T-cell (primary cell): ENCODE data around the gene OR4P4. TPM values are rescaled to one million over a fixed set of nuclear protein-coding genes. Genes with fewer than 3 reads are reported as not detected.

Experiments used
- ATAC-seq, 4 experiments: fragments of 200-7000 bp in 3 of 4; fragments of 150-1000 bp in 1 of 4; cut with Tn5 transposase; replicated peaks in 1 of 4; 1 replicate in 3 of 4; 2 replicates in 1 of 4; pipeline ENCODE4 v1.10.0; 2021; ENCODE audit warnings: moderate library complexity in 3 of 4, mild to moderate bottlenecking in 2 of 4, moderate number of reproducible peaks in 1 of 4
- CTCF ChIA-PET, 2 donors: fragments of 300-600 bp; sonication (Branson Sonifier 250); formaldehyde crosslinking; loops; one replicate each; lab custom pipeline; 2022; ENCODE audit warnings: antibody characterized with exemption in 2 of 2; lab: Charles Lee
- POLR2A ChIA-PET, 2 donors: fragments of 300-600 bp; sonication (Branson Sonifier 250); formaldehyde crosslinking; loops; one replicate each; lab custom pipeline; 2022; ENCODE audit warnings: antibody characterized with exemption in 2 of 2; lab: Charles Lee
- DNase-seq, 35 experiments: peaks; one replicate each; pipeline versions ENCODE4 v3.0.0 to v3.0.0-alpha.2; 2013 to 2023
- H3K27ac ChIP-seq: one replicate; pipeline ENCODE4 v1.5.1; 2013; ENCODE audit warnings: low read length
- H3K27me3 ChIP-seq, 2 experiments: replicated peaks in 1 of 2; 1 replicate in 1 of 2; 2 replicates in 1 of 2; pipeline versions ENCODE4 v1.6.1 to v1.7.0; 2013; ENCODE audit warnings: low read length in 1 of 2, mixed read lengths in 1 of 2; ENCODE audit not compliant: control insufficient read depth in 2 of 2, insufficient read depth in 2 of 2; ENCODE audit errors: extremely low read depth in 1 of 2
- H3K36me3 ChIP-seq, 2 donors: 1 replicate in 1 of 2; 2 replicates in 1 of 2; pipeline versions ENCODE4 v1.6.1 to v1.7.0; 2013; ENCODE audit warnings: low read length in 1 of 2; ENCODE audit not compliant: control insufficient read depth in 2 of 2, insufficient read depth in 1 of 2; ENCODE audit errors: extremely low read depth in 1 of 2
- H3K4me1 ChIP-seq, 2 experiments: 1 replicate in 1 of 2; 2 replicates in 1 of 2; pipeline versions ENCODE4 v1.6.1 to v1.7.0; 2013; ENCODE audit warnings: low read length in 2 of 2, mixed read lengths in 1 of 2; ENCODE audit not compliant: insufficient read depth in 2 of 2, control insufficient read depth in 1 of 2; ENCODE audit errors: extremely low read depth in 1 of 2
- H3K4me3 ChIP-seq, 2 donors: 1 replicate in 1 of 2; 2 replicates in 1 of 2; pipeline versions ENCODE4 v1.5.1 to v1.7.0; 2013; ENCODE audit warnings: mild to moderate bottlenecking in 2 of 2, low read length in 1 of 2, moderate library complexity in 1 of 2; ENCODE audit not compliant: control insufficient read depth in 1 of 2; ENCODE audit errors: extremely low read depth in 1 of 2
- H3K9me3 ChIP-seq: 2 replicates; pipeline ENCODE4 v1.7.0; 2013
- H3K27ac Mint-ChIP-seq, 2 donors: one replicate each; pipeline ENCODE4 v1.8.0; 2020 to 2021; ENCODE audit warnings: mild to moderate bottlenecking in 2 of 2, mixed read lengths in 2 of 2
- H3K27me3 Mint-ChIP-seq, 2 donors: one replicate each; pipeline ENCODE4 v1.8.0; 2021 to 2022; ENCODE audit warnings: mixed read lengths in 2 of 2
- H3K36me3 Mint-ChIP-seq: one replicate; pipeline ENCODE4 v1.8.0; 2021; ENCODE audit warnings: mixed read lengths
- H3K4me1 Mint-ChIP-seq, 3 donors: one replicate each; pipeline ENCODE4 v1.8.0; 2020 to 2022; ENCODE audit warnings: mixed read lengths in 3 of 3, mild to moderate bottlenecking in 1 of 3
- H3K4me3 Mint-ChIP-seq, 3 donors: one replicate each; pipeline ENCODE4 v1.8.0; 2020 to 2022; ENCODE audit warnings: mild to moderate bottlenecking in 3 of 3, mixed read lengths in 3 of 3, moderate library complexity in 3 of 3
- H3K9me3 Mint-ChIP-seq, 3 donors: one replicate each; pipeline ENCODE4 v1.8.0; 2020 to 2022; ENCODE audit warnings: mixed read lengths in 3 of 3
- WGBS: methylation state at CpG from one replicate; pipeline ENCODE4 v1.1.5; 2013; ENCODE audit warnings: missing lambda C conversion rate; ENCODE audit not compliant: insufficient coverage; 5-methylcytosine and 5-hydroxymethylcytosine counted together
- total RNA-seq, 35 experiments: library from RNA in 6 of 35; stranded (reverse) in 6 of 35; fragments of 120-200 nt in 1 of 35; gene quantifications; one replicate each; pipeline versions ENCODE4 v1.2.1 to v1.2.4 and lab custom pipeline; 2013 to 2026

The OR4P4 gene
- total RNA-seq, 5 donors from 2014 or later (not counting 1 experiment from before 2014, with no cell fraction given): not detected

- Mint-ChIP-seq H3K27ac (no peak overlapping the region), H3K9me3 (peaks cover 11 to 22% (median 22%) of the 10 kb centered on the region in 3 donors), H3K36me3 (no peaks in the 10 kb centered on the region), H3K27me3 (no peaks in the 10 kb centered on the region), H3K4me1 (no peaks in the 10 kb centered on the region), H3K4me3 (no peak overlapping the region)
- DNase-seq: no peak
- POLR2A ChIA-PET: no interaction called here
- no peak for ATAC-seq
- no peak overlapping the region for H3K4me3 ChIP-seq
- no CpG with 5 or more reads among the region's 2 CpGs for WGBS
- CTCF ChIA-PET: no interaction called here
- H3K4me1 ChIP-seq: no peaks in the 10 kb centered on the region
- H3K9me3 ChIP-seq: peaks cover 4% of the 10 kb centered on the region
- H3K27me3 ChIP-seq: no peaks in the 10 kb centered on the region
- H3K27ac ChIP-seq: no peak overlapping the region
- no peaks in the 10 kb centered on the region for H3K36me3 ChIP-seq
Observed at GRCh38 chr11:55658031-55658573, 23.2 kb downstream of the OR4P4 start.

- H3K9me3 Mint-ChIP-seq: peaks cover 11 to 23% (median 21%) of the 10 kb centered on the region in 3 donors
- Histone ChIP-seq H3K4me1 (no peaks in the 10 kb centered on the region), H3K9me3 (peaks cover 4% of the 10 kb centered on the region), H3K4me3 (no peak overlapping the region), H3K27ac (no peak overlapping the region), H3K36me3 (no peaks in the 10 kb centered on the region), H3K27me3 (no peaks in the 10 kb centered on the region)
- no peak for DNase-seq
- H3K4me1 Mint-ChIP-seq: no peaks in the 10 kb centered on the region
- no peaks in the 10 kb centered on the region for H3K36me3 Mint-ChIP-seq
- no peak for ATAC-seq
- ChIA-PET CTCF (no interaction called here), POLR2A (no interaction called here)
- H3K27ac Mint-ChIP-seq: no peak overlapping the region
- H3K27me3 Mint-ChIP-seq: no peaks in the 10 kb centered on the region
- no peak overlapping the region for H3K4me3 Mint-ChIP-seq
- 33% methylated on average over 1 of the region's 1 CpG for WGBS
Observed at GRCh38 chr11:55658608-55659007, 23.7 kb downstream of the OR4P4 start.

- Histone ChIP-seq H3K4me1 (no peaks in the 10 kb centered on the region), H3K4me3 (no peak within 1 kb of the TSS), H3K36me3 (no peaks in the 10 kb centered on the region), H3K27me3 (no peaks in the 10 kb centered on the region), H3K9me3 (peaks cover 4% of the 10 kb centered on the region), H3K27ac (no peak within 1 kb of the TSS)
- DNase-seq (no peak), ATAC-seq (no peak)
- Mint-ChIP-seq H3K36me3 (no peaks in the 10 kb centered on the region), H3K27ac (no peak within 1 kb of the TSS), H3K9me3 (peaks cover 7 to 33% (median 28%) of the 10 kb centered on the region in 3 donors), H3K4me3 (no peak within 1 kb of the TSS), H3K27me3 (no peaks in the 10 kb centered on the region), H3K4me1 (no peaks in the 10 kb centered on the region)
- ChIA-PET CTCF (no interaction called here), POLR2A (interaction anchor here in 1 of 2 donors (0.6 kb wide), 1 partner anchor 20 kb away, joined by 5 read pairs; no protein-coding TSS in a partner anchor)
- WGBS: no CpG with 5 or more reads among the region's 1 CpG
Observed at GRCh38 chr11:55661901-55662300, 27.0 kb downstream of the OR4P4 start, which contains the start of gene OR4C6. TSS of gene OR4C6 (plus strand) at chr11:55662201. CDS start at chr11:55665167, 2,966 bp downstream.

- ChIA-PET CTCF (no interaction called here), POLR2A (no interaction called here)
- Mint-ChIP-seq H3K27ac (no peak overlapping the region), H3K4me1 (no peaks in the 10 kb centered on the region), H3K27me3 (no peaks in the 10 kb centered on the region), H3K4me3 (no peak overlapping the region), H3K36me3 (no peaks in the 10 kb centered on the region), H3K9me3 (peaks cover 4 to 17% (median 16%) of the 10 kb centered on the region in 3 donors)
- no peaks in the 10 kb centered on the region for H3K36me3 ChIP-seq
- no peaks in the 10 kb centered on the region for H3K4me1 ChIP-seq
- DNase-seq (no peak), ATAC-seq (no peak)
- no peak overlapping the region for H3K27ac ChIP-seq
- peaks cover 8% of the 10 kb centered on the region for H3K9me3 ChIP-seq
- no peak overlapping the region for H3K4me3 ChIP-seq
- WGBS: no CpG with 5 or more reads among the region's 2 CpGs
- H3K27me3 ChIP-seq: no peaks in the 10 kb centered on the region
Observed at GRCh38 chr11:55669376-55669775, 34.5 kb downstream of the OR4P4 start.

GRCh38 chr11:55673860-55674259 lies 38.9 kb downstream of the OR4P4 start:
- Histone ChIP-seq H3K27me3 (no peaks in the 10 kb centered on the region), H3K27ac (no peak overlapping the region), H3K4me3 (no peak overlapping the region), H3K4me1 (no peaks in the 10 kb centered on the region), H3K9me3 (peaks cover 8% of the 10 kb centered on the region), H3K36me3 (no peaks in the 10 kb centered on the region)
- Mint-ChIP-seq H3K9me3 (peaks cover 0 to 20% (median 4%) of the 10 kb centered on the region in 3 donors), H3K27ac (no peak overlapping the region), H3K4me3 (no peak overlapping the region), H3K27me3 (no peaks in the 10 kb centered on the region), H3K4me1 (no peaks in the 10 kb centered on the region), H3K36me3 (no peaks in the 10 kb centered on the region)
- WGBS: 60% methylated on average over 1 of the region's 5 CpGs
- DNase-seq (no peak), ATAC-seq (no peak)
- ChIA-PET CTCF (no interaction called here), POLR2A (no interaction called here)

Other genes starting within 250 kb of the OR4P4 start
- gene OR4C15, start 80.6 kb upstream of the OR4P4 start, total RNA-seq: not detected
- not detected for gene OR4C16, start 63.0 kb upstream of the OR4P4 start, total RNA-seq
- not detected for gene OR4C11, start 27.5 kb upstream of the OR4P4 start, total RNA-seq
- gene OR4S2, start 13.2 kb downstream of the OR4P4 start, total RNA-seq: not detected
- gene OR4C6, start 27.1 kb downstream of the OR4P4 start, total RNA-seq: not detected
- not detected for gene OR5D13, start 138.3 kb downstream of the OR4P4 start, total RNA-seq
- gene OR5D14, start 160.4 kb downstream of the OR4P4 start, total RNA-seq: not detected
- not detected for gene OR5L1, start 176.3 kb downstream of the OR4P4 start, total RNA-seq
- not detected for gene OR5D18, start 184.5 kb downstream of the OR4P4 start, total RNA-seq
- not detected for gene OR5L2, start 192.1 kb downstream of the OR4P4 start, total RNA-seq
- not detected for gene OR5D16, start 203.6 kb downstream of the OR4P4 start, total RNA-seq
- not detected for gene TRIM51, start 248.2 kb downstream of the OR4P4 start, total RNA-seq